Measurements from ENCODE around the gene ZNF529. TPM values are rescaled to one million over a fixed set of nuclear protein-coding genes. Genes with fewer than 3 reads are reported as not detected.

Gene ZNF529
- total RNA-seq, 6 experiments from 2014 or later: 2.0 to 6.0 (median 4.1) TPM

GRCh38 chr19:36572593-36573019, 486 bp downstream of the ZNF529 start:
- ATAC-seq: no peak
- no peak for DNase-seq
- Histone ChIP-seq H3K36me3 (peaks cover 0 to 9% (median 2%) of the 10 kb centered on the region in 4 donors), H3K9me3 (peaks cover 0 to 12% (median under 1%) of the 10 kb centered on the region in 4 donors), H3K4me1 (peaks cover 0 to 14% (median 3%) of the 10 kb centered on the region in 4 donors), H3K27me3 (no peaks in the 10 kb centered on the region), H3K27ac (peak overlapping the region; percentile 41 to 76 (median 63)), H3K4me3 (peak overlapping the region; percentile 70 to 94 (median 81))
- intact Hi-C loops (cut with DNase I): no loop called here
- under 1% methylated on average over 11 of the region's 11 CpGs for WGBS (ENCODE audit: insufficient coverage, low coverage, low lambda C conversion rate, missing lambda C conversion rate)
- TF ChIP-seq POLR2A (IDR thresholded peaks at IDR 0.05) (no peak), CTCF (IDR thresholded peaks at IDR 0.05) (no peak)

GRCh38 chr19:36564391-36564790, 8.7 kb downstream of the ZNF529 start:
- Histone ChIP-seq H3K9me3 (peaks cover 0 to 39% (median 17%) of the 10 kb centered on the region in 4 donors), H3K36me3 (peaks cover 0 to 28% (median 2%) of the 10 kb centered on the region in 4 donors)

GRCh38 chr19:36547001-36547732, 25.9 kb downstream of the ZNF529 start:
- intact Hi-C loops (cut with DNase I): no loop called here
- H3K27me3 ChIP-seq: no peaks in the 10 kb centered on the region
- no peaks in the 10 kb centered on the region for H3K4me1 ChIP-seq
- no peak for ATAC-seq
- WGBS (ENCODE audit: insufficient coverage, low coverage, low lambda C conversion rate, missing lambda C conversion rate): 97% methylated on average over 5 of the region's 5 CpGs
- H3K4me3 ChIP-seq: no peak overlapping the region
- no peak for DNase-seq
- no peak overlapping the region for H3K27ac ChIP-seq
- H3K9me3 ChIP-seq: peaks cover 3 to 96% (median 57%) of the 10 kb centered on the region in 4 donors
- TF ChIP-seq POLR2A (IDR thresholded peaks at IDR 0.05): no peak
- no peak for TF ChIP-seq CTCF (IDR thresholded peaks at IDR 0.05)
- H3K36me3 ChIP-seq: peaks cover 0 to 52% (median 0%) of the 10 kb centered on the region in 4 donors

More at GRCh38 chr19:36564391-36564790, 8.7 kb downstream of the ZNF529 start:
- DNase-seq (no peak), ATAC-seq (no peak)
- no peak overlapping the region for H3K27ac ChIP-seq
- no peaks in the 10 kb centered on the region for H3K4me1 ChIP-seq
- WGBS (ENCODE audit: insufficient coverage, low coverage, low lambda C conversion rate, missing lambda C conversion rate): 100% methylated on average over 1 of the region's 1 CpG
- intact Hi-C loops (cut with DNase I): no loop called here
- no peak overlapping the region for H3K4me3 ChIP-seq
- no peaks in the 10 kb centered on the region for H3K27me3 ChIP-seq
- no peak for TF ChIP-seq POLR2A (IDR thresholded peaks at IDR 0.05)
- no peak for TF ChIP-seq CTCF (IDR thresholded peaks at IDR 0.05)

GRCh38 chr19:36528921-36529518, 44.1 kb downstream of the ZNF529 start:
- Histone ChIP-seq H3K4me1 (peaks cover 0 to 19% (median 0%) of the 10 kb centered on the region in 4 donors), H3K27ac (peak overlapping the region; percentile 75 to 88 (median 81)), H3K9me3 (peaks cover 0 to 17% (median 3%) of the 10 kb centered on the region in 4 donors), H3K4me3 (peak overlapping the region; percentile 43 to 68 (median 66)), H3K27me3 (no peaks in the 10 kb centered on the region), H3K36me3 (peaks cover 0 to 3% (median 0%) of the 10 kb centered on the region in 4 donors)
- no peak for TF ChIP-seq CTCF (IDR thresholded peaks at IDR 0.05)
- TF ChIP-seq POLR2A (IDR thresholded peaks at IDR 0.05): no peak
- WGBS (ENCODE audit: insufficient coverage, low coverage, low lambda C conversion rate, missing lambda C conversion rate): 5% methylated on average over 8 of the region's 12 CpGs
- ATAC-seq: peak in 3 of 4 donors; percentile 11 to 28 (median 15)
- DNase-seq: no peak
- intact Hi-C loops (cut with DNase I): no loop called here
